WTC11 (cell line): ENCODE results near the gene UBAP1. TPM values are rescaled to one million over a fixed set of nuclear protein-coding genes. Genes with fewer than 3 reads are reported as not detected.

Source experiments
- ATAC-seq: fragments of 200-7000 bp; cut with Tn5 transposase; 2 replicates; pipeline ENCODE4 v1.10.0; 2021; ENCODE audit warnings: mild to moderate bottlenecking, moderate library complexity
- CTCF ChIA-PET: fragments of 300-600 bp; sonication (Branson Sonifier 250); formaldehyde crosslinking; loops from one replicate; lab custom pipeline; 2021; ENCODE audit warnings: antibody characterized with exemption; lab: Charles Lee
- POLR2A ChIA-PET: fragments of 350-600 bp; sonication (Branson Sonifier 250); formaldehyde crosslinking; loops from one replicate; lab custom pipeline; 2021; ENCODE audit warnings: antibody characterized with exemption; lab: Charles Lee
- DNase-seq: peaks from one replicate; pipeline ENCODE4 v3.0.0; 2021; ENCODE audit warnings: low spot score
- H3K27ac Mint-ChIP-seq: 2 replicates; pipeline ENCODE4 v1.8.0; 2021; ENCODE audit warnings: mixed read lengths
- H3K27me3 Mint-ChIP-seq: 2 replicates; pipeline ENCODE4 v1.8.0; 2021; ENCODE audit warnings: low read depth, mild to moderate bottlenecking, moderate library complexity, mixed read lengths
- H3K36me3 Mint-ChIP-seq: 2 replicates; pipeline ENCODE4 v1.8.0; 2021; ENCODE audit warnings: mixed read lengths
- H3K4me1 Mint-ChIP-seq: 2 replicates; pipeline ENCODE4 v1.8.0; 2022; ENCODE audit warnings: mixed read lengths
- H3K4me3 Mint-ChIP-seq: 2 replicates; pipeline ENCODE4 v1.8.0; 2021; ENCODE audit warnings: mild to moderate bottlenecking, moderate library complexity, mixed read lengths
- H3K9me3 Mint-ChIP-seq: 2 replicates; pipeline ENCODE4 v1.8.0; 2021; ENCODE audit warnings: mixed read lengths
- EMX1 ChIP-seq: fragments of 250-450 bp; sonication (Bioruptor Pico); IDR thresholded peaks from 2 replicates; pipeline ENCODE4 v1.8.0; 2021; ENCODE audit warnings: mild to moderate bottlenecking
- FOXK1 ChIP-seq: sonication (generic); formaldehyde crosslinking; IDR thresholded peaks from 2 replicates; pipeline ENCODE4 v1.8.0; 2022; ENCODE audit warnings: mild to moderate bottlenecking, moderate library complexity, missing genetic modification reagents
- IRF2 ChIP-seq: sonication (generic); formaldehyde crosslinking; IDR thresholded peaks from 2 replicates; pipeline ENCODE4 v1.8.0; 2022; ENCODE audit warnings: low read depth, missing genetic modification reagents, borderline replicate concordance
- KAT7 ChIP-seq: sonication (generic); formaldehyde crosslinking; IDR thresholded peaks from 2 replicates; pipeline ENCODE4 v1.8.1; 2023; ENCODE audit warnings: missing genetic modification reagents, mild to moderate bottlenecking, borderline replicate concordance
- MYBL2 ChIP-seq: sonication (generic); formaldehyde crosslinking; IDR thresholded peaks from 2 replicates; pipeline ENCODE4 v1.8.1; 2023; ENCODE audit warnings: mild to moderate bottlenecking, moderate library complexity, missing genetic modification reagents
- NR1H2 ChIP-seq: sonication (generic); formaldehyde crosslinking; IDR thresholded peaks from 2 replicates; pipeline ENCODE4 v1.9.0; 2021; ENCODE audit warnings: mild to moderate bottlenecking, moderate library complexity, missing genetic modification reagents
- OVOL2 ChIP-seq: fragments of 250-450 bp; sonication (Bioruptor Pico); IDR thresholded peaks from 2 replicates; pipeline ENCODE4 v1.9.0; 2021; ENCODE audit warnings: mild to moderate bottlenecking, borderline replicate concordance
- SOX15 ChIP-seq: fragments of 250-450 bp; sonication (Bioruptor Pico); IDR thresholded peaks from 2 replicates; pipeline ENCODE4 v1.9.0; 2021; ENCODE audit warnings: mild to moderate bottlenecking
- SP1 ChIP-seq: sonication (generic); formaldehyde crosslinking; conservative IDR thresholded peaks from 2 replicates; pipeline ENCODE4 v1.8.1; 2022; ENCODE audit warnings: missing genetic modification reagents
- ZBTB21 ChIP-seq: sonication (generic); formaldehyde crosslinking; IDR thresholded peaks from 2 replicates; pipeline ENCODE4 v1.8.1; 2023; ENCODE audit warnings: mild to moderate bottlenecking, missing genetic modification reagents, borderline replicate concordance
- ZNF317 ChIP-seq: sonication (generic); formaldehyde crosslinking; IDR thresholded peaks from 2 replicates; pipeline ENCODE4 v1.8.1; 2023; ENCODE audit warnings: low read depth, mild to moderate bottlenecking, moderate library complexity, missing genetic modification reagents, borderline replicate concordance
- ZNF416 ChIP-seq: fragments of 250-450 bp; sonication (Bioruptor Pico); IDR thresholded peaks from 2 replicates; pipeline ENCODE4 v1.9.0; 2021; ENCODE audit warnings: mild to moderate bottlenecking, inconsistent platforms
- total RNA-seq: library from RNA; stranded (reverse); gene quantifications from 3 replicates; pipeline ENCODE4 v1.2.3, GENCODE V29; 2021
- TF ChIP-seq, protein P1 (sequence below): fragments of 250-450 bp; sonication (Bioruptor Pico); IDR thresholded peaks from 2 replicates; pipeline ENCODE4 v1.9.0; 2021; ENCODE audit warnings: mild to moderate bottlenecking
- TF ChIP-seq, protein P2 (sequence below): sonication (generic); formaldehyde crosslinking; IDR thresholded peaks from 2 replicates; pipeline ENCODE4 v1.8.1; 2023; ENCODE audit warnings: mild to moderate bottlenecking, moderate library complexity, missing genetic modification reagents
- TF ChIP-seq, protein P3 (sequence below): sonication (generic); formaldehyde crosslinking; IDR thresholded peaks from 2 replicates; pipeline ENCODE4 v1.8.1; 2022; ENCODE audit warnings: low read depth, mild to moderate bottlenecking, moderate library complexity, missing genetic modification reagents, borderline replicate concordance
- TF ChIP-seq, protein P4 (sequence below): fragments of 250-450 bp; sonication (Bioruptor Pico); IDR thresholded peaks from 2 replicates; pipeline ENCODE4 v1.9.0; 2021; ENCODE audit warnings: mild to moderate bottlenecking, borderline replicate concordance
- TF ChIP-seq, protein P5 (sequence below): sonication (generic); formaldehyde crosslinking; IDR thresholded peaks from 2 replicates; pipeline ENCODE4 v1.8.1; 2022; ENCODE audit warnings: mild to moderate bottlenecking, moderate library complexity, missing genetic modification reagents
- TF ChIP-seq, protein P6 (sequence below): sonication (generic); formaldehyde crosslinking; IDR thresholded peaks from 2 replicates; pipeline ENCODE4 v1.8.1; 2023; ENCODE audit warnings: mild to moderate bottlenecking, missing genetic modification reagents, borderline replicate concordance

Gene UBAP1
- total RNA-seq, 1 experiment from 2014 or later: 23.9 TPM

DNA sequence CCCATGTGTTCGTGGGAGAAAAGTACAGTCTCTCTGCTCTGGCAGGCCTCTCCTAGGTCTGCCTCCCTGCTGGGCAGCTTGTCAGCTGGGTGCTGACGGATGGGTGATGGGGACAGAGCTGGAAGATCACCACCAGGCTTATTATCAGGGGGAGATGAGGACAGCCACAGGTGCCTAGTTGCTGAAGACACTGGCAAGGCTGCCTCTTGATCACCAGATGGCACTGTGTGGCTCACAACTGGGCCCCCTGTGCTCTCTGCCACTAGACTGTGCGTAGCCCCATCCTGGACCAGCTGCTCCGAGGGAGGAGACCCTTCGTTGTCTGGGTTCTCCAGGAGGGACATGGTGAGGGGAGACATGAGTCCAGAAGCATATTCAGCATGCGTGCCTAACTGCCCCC lies 77.3 kb downstream of the UBAP1 start:
- no peak overlapping the region for H3K27ac Mint-ChIP-seq
- DNase-seq: peak; percentile 28
- no peaks in the 10 kb centered on the region for H3K27me3 Mint-ChIP-seq
- no peak overlapping the region for H3K4me3 Mint-ChIP-seq
- ATAC-seq: peak; percentile 76
- H3K9me3 Mint-ChIP-seq: no peaks in the 10 kb centered on the region
- H3K4me1 Mint-ChIP-seq: no peaks in the 10 kb centered on the region
- peaks cover 4% of the 10 kb centered on the region; the same call in 1 of the 2 replicates for H3K36me3 Mint-ChIP-seq
- POLR2A ChIA-PET: no interaction called here
- TF ChIP-seq, protein P1, sequence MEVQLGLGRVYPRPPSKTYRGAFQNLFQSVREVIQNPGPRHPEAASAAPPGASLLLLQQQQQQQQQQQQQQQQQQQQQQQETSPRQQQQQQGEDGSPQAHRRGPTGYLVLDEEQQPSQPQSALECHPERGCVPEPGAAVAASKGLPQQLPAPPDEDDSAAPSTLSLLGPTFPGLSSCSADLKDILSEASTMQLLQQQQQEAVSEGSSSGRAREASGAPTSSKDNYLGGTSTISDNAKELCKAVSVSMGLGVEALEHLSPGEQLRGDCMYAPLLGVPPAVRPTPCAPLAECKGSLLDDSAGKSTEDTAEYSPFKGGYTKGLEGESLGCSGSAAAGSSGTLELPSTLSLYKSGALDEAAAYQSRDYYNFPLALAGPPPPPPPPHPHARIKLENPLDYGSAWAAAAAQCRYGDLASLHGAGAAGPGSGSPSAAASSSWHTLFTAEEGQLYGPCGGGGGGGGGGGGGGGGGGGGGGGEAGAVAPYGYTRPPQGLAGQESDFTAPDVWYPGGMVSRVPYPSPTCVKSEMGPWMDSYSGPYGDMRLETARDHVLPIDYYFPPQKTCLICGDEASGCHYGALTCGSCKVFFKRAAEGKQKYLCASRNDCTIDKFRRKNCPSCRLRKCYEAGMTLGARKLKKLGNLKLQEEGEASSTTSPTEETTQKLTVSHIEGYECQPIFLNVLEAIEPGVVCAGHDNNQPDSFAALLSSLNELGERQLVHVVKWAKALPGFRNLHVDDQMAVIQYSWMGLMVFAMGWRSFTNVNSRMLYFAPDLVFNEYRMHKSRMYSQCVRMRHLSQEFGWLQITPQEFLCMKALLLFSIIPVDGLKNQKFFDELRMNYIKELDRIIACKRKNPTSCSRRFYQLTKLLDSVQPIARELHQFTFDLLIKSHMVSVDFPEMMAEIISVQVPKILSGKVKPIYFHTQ (CRISPR knock-in tag): no peak
- TF ChIP-seq FOXK1 (no peak), MYBL2 (no peak), NR1H2 (no peak), EMX1 (CRISPR knock-in tag) (no peak), IRF2 (no peak), OVOL2 (CRISPR knock-in tag) (no peak), ZBTB21 (CRISPR knock-in tag) (no peak), ZNF317 (no peak), KAT7 (no peak), SP1 (no peak), ZNF416 (no peak), SOX15 (CRISPR knock-in tag) (no peak)
- TF ChIP-seq, protein P2, sequence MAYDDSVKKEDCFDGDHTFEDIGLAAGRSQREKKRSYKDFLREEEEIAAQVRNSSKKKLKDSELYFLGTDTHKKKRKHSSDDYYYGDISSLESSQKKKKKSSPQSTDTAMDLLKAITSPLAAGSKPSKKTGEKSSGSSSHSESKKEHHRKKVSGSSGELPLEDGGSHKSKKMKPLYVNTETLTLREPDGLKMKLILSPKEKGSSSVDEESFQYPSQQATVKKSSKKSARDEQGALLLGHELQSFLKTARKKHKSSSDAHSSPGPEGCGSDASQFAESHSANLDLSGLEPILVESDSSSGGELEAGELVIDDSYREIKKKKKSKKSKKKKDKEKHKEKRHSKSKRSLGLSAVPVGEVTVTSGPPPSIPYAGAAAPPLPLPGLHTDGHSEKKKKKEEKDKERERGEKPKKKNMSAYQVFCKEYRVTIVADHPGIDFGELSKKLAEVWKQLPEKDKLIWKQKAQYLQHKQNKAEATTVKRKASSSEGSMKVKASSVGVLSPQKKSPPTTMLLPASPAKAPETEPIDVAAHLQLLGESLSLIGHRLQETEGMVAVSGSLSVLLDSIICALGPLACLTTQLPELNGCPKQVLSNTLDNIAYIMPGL: no peak
- TF ChIP-seq, protein P3, sequence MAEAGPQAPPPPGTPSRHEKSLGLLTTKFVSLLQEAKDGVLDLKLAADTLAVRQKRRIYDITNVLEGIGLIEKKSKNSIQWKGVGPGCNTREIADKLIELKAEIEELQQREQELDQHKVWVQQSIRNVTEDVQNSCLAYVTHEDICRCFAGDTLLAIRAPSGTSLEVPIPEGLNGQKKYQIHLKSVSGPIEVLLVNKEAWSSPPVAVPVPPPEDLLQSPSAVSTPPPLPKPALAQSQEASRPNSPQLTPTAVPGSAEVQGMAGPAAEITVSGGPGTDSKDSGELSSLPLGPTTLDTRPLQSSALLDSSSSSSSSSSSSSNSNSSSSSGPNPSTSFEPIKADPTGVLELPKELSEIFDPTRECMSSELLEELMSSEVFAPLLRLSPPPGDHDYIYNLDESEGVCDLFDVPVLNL (CRISPR knock-in tag): no peak
- TF ChIP-seq, protein P4, sequence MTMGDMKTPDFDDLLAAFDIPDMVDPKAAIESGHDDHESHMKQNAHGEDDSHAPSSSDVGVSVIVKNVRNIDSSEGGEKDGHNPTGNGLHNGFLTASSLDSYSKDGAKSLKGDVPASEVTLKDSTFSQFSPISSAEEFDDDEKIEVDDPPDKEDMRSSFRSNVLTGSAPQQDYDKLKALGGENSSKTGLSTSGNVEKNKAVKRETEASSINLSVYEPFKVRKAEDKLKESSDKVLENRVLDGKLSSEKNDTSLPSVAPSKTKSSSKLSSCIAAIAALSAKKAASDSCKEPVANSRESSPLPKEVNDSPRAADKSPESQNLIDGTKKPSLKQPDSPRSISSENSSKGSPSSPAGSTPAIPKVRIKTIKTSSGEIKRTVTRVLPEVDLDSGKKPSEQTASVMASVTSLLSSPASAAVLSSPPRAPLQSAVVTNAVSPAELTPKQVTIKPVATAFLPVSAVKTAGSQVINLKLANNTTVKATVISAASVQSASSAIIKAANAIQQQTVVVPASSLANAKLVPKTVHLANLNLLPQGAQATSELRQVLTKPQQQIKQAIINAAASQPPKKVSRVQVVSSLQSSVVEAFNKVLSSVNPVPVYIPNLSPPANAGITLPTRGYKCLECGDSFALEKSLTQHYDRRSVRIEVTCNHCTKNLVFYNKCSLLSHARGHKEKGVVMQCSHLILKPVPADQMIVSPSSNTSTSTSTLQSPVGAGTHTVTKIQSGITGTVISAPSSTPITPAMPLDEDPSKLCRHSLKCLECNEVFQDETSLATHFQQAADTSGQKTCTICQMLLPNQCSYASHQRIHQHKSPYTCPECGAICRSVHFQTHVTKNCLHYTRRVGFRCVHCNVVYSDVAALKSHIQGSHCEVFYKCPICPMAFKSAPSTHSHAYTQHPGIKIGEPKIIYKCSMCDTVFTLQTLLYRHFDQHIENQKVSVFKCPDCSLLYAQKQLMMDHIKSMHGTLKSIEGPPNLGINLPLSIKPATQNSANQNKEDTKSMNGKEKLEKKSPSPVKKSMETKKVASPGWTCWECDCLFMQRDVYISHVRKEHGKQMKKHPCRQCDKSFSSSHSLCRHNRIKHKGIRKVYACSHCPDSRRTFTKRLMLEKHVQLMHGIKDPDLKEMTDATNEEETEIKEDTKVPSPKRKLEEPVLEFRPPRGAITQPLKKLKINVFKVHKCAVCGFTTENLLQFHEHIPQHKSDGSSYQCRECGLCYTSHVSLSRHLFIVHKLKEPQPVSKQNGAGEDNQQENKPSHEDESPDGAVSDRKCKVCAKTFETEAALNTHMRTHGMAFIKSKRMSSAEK (CRISPR knock-in tag): no peak
- TF ChIP-seq, protein P5, sequence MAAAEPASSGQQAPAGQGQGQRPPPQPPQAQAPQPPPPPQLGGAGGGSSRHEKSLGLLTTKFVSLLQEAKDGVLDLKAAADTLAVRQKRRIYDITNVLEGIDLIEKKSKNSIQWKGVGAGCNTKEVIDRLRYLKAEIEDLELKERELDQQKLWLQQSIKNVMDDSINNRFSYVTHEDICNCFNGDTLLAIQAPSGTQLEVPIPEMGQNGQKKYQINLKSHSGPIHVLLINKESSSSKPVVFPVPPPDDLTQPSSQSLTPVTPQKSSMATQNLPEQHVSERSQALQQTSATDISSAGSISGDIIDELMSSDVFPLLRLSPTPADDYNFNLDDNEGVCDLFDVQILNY: no peak
- TF ChIP-seq, protein P6, sequence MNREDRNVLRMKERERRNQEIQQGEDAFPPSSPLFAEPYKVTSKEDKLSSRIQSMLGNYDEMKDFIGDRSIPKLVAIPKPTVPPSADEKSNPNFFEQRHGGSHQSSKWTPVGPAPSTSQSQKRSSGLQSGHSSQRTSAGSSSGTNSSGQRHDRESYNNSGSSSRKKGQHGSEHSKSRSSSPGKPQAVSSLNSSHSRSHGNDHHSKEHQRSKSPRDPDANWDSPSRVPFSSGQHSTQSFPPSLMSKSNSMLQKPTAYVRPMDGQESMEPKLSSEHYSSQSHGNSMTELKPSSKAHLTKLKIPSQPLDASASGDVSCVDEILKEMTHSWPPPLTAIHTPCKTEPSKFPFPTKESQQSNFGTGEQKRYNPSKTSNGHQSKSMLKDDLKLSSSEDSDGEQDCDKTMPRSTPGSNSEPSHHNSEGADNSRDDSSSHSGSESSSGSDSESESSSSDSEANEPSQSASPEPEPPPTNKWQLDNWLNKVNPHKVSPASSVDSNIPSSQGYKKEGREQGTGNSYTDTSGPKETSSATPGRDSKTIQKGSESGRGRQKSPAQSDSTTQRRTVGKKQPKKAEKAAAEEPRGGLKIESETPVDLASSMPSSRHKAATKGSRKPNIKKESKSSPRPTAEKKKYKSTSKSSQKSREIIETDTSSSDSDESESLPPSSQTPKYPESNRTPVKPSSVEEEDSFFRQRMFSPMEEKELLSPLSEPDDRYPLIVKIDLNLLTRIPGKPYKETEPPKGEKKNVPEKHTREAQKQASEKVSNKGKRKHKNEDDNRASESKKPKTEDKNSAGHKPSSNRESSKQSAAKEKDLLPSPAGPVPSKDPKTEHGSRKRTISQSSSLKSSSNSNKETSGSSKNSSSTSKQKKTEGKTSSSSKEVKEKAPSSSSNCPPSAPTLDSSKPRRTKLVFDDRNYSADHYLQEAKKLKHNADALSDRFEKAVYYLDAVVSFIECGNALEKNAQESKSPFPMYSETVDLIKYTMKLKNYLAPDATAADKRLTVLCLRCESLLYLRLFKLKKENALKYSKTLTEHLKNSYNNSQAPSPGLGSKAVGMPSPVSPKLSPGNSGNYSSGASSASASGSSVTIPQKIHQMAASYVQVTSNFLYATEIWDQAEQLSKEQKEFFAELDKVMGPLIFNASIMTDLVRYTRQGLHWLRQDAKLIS (CRISPR knock-in tag): no peak
- CTCF ChIA-PET: interaction anchor here (1.0 to 4.6 kb wide), 9 partner anchors 65 to 348 kb away, joined by 3 to 33 read pairs (median 4); partner anchors contain the start of gene MYORG
